ENCODE results near the gene CACNA1D. TPM values are rescaled to one million over a fixed set of nuclear protein-coding genes. Genes with fewer than 3 reads are reported as not detected.

CACNA1D gene
- total RNA-seq, 1 experiment from 2014 or later, result 1.1 TPM

DNA sequence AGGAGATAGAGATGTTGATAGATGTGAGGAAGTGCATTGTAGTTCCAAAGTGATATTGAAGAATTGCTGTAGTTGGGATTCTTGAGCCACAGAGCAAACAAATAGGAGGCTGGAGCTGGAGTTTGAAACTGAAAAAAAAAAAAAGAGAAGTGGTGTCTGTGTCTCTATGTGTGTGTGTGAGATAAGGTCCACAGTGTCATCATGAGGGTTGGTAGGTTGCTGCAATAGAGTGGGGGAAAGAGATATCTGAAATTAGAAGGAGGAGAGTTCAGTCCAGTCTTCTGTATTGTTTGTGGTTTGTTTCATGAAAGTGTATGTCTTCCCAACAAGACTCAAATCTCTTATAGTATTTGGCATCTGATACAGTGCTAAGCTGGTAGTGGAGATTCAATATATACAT, 37.3 kb upstream of the CACNA1D start:
- no peaks in the 10 kb centered on the region for H3K9me3 ChIP-seq (ENCODE audit: control insufficient read depth in 1 of 2, insufficient read depth in 1 of 2, low read depth in 1 of 2, low read length in 2 of 2)
- no peak overlapping the region for H3K4me2 ChIP-seq (ENCODE audit: low read length)
- H3K9me2 ChIP-seq (ENCODE audit: insufficient read depth), result no peaks in the 10 kb centered on the region
- H3K4me1 ChIP-seq (ENCODE audit: control insufficient read depth in 1 of 2, insufficient read depth in 2 of 2, low read length in 2 of 2), result no peaks in the 10 kb centered on the region
- no peak overlapping the region for H3K9ac ChIP-seq (ENCODE audit: low read length)
- POLR2A ChIA-PET, result no interaction called here
- H3K4me3 ChIP-seq (replicated peaks in 1 of 2; ENCODE audit: low read depth in 1 of 2, low read length in 2 of 2), result no peak overlapping the region
- intact Hi-C loops (cut with micrococcal nuclease), result no loop called here
- H3K79me2 ChIP-seq (ENCODE audit: insufficient read depth, low read length), result no peaks in the 10 kb centered on the region
- TF ChIP-seq, protein P1, sequence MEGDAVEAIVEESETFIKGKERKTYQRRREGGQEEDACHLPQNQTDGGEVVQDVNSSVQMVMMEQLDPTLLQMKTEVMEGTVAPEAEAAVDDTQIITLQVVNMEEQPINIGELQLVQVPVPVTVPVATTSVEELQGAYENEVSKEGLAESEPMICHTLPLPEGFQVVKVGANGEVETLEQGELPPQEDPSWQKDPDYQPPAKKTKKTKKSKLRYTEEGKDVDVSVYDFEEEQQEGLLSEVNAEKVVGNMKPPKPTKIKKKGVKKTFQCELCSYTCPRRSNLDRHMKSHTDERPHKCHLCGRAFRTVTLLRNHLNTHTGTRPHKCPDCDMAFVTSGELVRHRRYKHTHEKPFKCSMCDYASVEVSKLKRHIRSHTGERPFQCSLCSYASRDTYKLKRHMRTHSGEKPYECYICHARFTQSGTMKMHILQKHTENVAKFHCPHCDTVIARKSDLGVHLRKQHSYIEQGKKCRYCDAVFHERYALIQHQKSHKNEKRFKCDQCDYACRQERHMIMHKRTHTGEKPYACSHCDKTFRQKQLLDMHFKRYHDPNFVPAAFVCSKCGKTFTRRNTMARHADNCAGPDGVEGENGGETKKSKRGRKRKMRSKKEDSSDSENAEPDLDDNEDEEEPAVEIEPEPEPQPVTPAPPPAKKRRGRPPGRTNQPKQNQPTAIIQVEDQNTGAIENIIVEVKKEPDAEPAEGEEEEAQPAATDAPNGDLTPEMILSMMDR (IDR thresholded peaks at IDR 0.05 in 2 of 3, conservative IDR thresholded peaks at IDR 0.05 in 1 of 3; ENCODE audit: borderline replicate concordance in 1 of 3, insufficient read depth in 1 of 3, low read depth in 2 of 3, low read length in 2 of 3), result no peak
- no peak for TF ChIP-seq CBX3 (IDR thresholded peaks at IDR 0.05; ENCODE audit: low read depth)
- TF ChIP-seq, protein P2, sequence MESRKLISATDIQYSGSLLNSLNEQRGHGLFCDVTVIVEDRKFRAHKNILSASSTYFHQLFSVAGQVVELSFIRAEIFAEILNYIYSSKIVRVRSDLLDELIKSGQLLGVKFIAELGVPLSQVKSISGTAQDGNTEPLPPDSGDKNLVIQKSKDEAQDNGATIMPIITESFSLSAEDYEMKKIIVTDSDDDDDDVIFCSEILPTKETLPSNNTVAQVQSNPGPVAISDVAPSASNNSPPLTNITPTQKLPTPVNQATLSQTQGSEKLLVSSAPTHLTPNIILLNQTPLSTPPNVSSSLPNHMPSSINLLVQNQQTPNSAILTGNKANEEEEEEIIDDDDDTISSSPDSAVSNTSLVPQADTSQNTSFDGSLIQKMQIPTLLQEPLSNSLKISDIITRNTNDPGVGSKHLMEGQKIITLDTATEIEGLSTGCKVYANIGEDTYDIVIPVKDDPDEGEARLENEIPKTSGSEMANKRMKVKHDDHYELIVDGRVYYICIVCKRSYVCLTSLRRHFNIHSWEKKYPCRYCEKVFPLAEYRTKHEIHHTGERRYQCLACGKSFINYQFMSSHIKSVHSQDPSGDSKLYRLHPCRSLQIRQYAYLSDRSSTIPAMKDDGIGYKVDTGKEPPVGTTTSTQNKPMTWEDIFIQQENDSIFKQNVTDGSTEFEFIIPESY (IDR thresholded peaks at IDR 0.05; ENCODE audit: extremely low read depth, insufficient replicate concordance, low read length), result no peak
- no peak for TF ChIP-seq SRF (IDR thresholded peaks at IDR 0.05; ENCODE audit: low read depth)
- RAD21 ChIA-PET (ENCODE audit: low non-redundant PET in 1 of 2, low total read pairs in 2 of 2, uncharacterized antibody in 2 of 2, unreplicated experiment in 2 of 2), result no interaction called here
- no peaks in the 10 kb centered on the region for H3K36me3 ChIP-seq (ENCODE audit: control insufficient read depth in 1 of 2, insufficient read depth in 2 of 2, low read length in 2 of 2)
- H4K20me1 ChIP-seq (ENCODE audit: insufficient read depth), result no peaks in the 10 kb centered on the region
- CTCF ChIA-PET, result no interaction called here
- H3K27ac ChIP-seq (ENCODE audit: low read depth, low read length), result no peak overlapping the region
- ATAC-seq, result no peak
- no TSS peak for BruUV-seq (replicated peaks)
- H2AFZ ChIP-seq (ENCODE audit: low read depth, low read length, poor library complexity, severe bottlenecking), result no peak overlapping the region
- peaks cover 36% of the 10 kb centered on the region for H3K27me3 ChIP-seq (ENCODE audit: insufficient read depth, low read length)
- no peak for DNase-seq (ENCODE audit: low read depth, low spot score)

DNA sequence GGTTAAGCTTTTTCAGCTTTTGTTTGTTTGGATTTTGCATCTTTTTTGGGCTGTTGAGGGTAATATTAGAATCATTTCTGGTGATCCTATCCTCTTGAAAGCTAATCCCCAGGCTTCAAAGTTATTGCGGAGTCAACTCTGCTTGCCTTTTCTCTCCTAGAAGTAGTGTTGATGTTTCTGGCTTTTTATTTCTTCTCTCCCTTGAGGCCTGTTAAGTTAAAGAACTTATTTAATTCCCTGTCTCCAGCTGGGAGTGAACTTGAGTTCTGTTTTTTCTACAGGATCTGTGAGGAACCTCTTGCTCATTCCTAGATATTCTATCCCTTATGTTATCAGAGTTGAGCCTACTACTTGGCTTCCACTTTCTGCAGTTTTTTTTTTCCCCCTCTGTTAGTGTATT, 34.1 kb upstream of the CACNA1D start:
- H4K20me1 ChIP-seq (ENCODE audit: insufficient read depth), result no peaks in the 10 kb centered on the region
- intact Hi-C loops (cut with micrococcal nuclease), result no loop called here
- ChIA-PET POLR2A (no interaction called here), RAD21 (ENCODE audit: low non-redundant PET in 1 of 2, low total read pairs in 2 of 2, uncharacterized antibody in 2 of 2, unreplicated experiment in 2 of 2) (no interaction called here), CTCF (no interaction called here)
- no peak for TF ChIP-seq CEBPB (IDR thresholded peaks at IDR 0.05; ENCODE audit: low read depth)
- TF ChIP-seq REST (IDR thresholded peaks at IDR 0.05; ENCODE audit: low read depth), result no peak
- DNase-seq (ENCODE audit: low read depth, low spot score) (no peak), ATAC-seq (no peak)
- no peaks in the 10 kb centered on the region for H3K9me3 ChIP-seq (ENCODE audit: control insufficient read depth in 1 of 2, insufficient read depth in 1 of 2, low read depth in 1 of 2, low read length in 2 of 2)
- no peak overlapping the region for H3K4me2 ChIP-seq (ENCODE audit: low read length)
- no peak overlapping the region for H3K27ac ChIP-seq (ENCODE audit: low read depth, low read length)
- no TSS peak for BruUV-seq (replicated peaks)
- no peak overlapping the region for H3K4me3 ChIP-seq (replicated peaks in 1 of 2; ENCODE audit: low read depth in 1 of 2, low read length in 2 of 2)
- no peaks in the 10 kb centered on the region for H3K36me3 ChIP-seq (ENCODE audit: control insufficient read depth in 1 of 2, insufficient read depth in 2 of 2, low read length in 2 of 2)
- H3K79me2 ChIP-seq (ENCODE audit: insufficient read depth, low read length), result no peaks in the 10 kb centered on the region
- H3K9me2 ChIP-seq (ENCODE audit: insufficient read depth), result no peaks in the 10 kb centered on the region
- H2AFZ ChIP-seq (ENCODE audit: low read depth, low read length, poor library complexity, severe bottlenecking), result no peak overlapping the region
- peaks cover 7 to 12% of the 10 kb centered on the region in 2 experiments for H3K4me1 ChIP-seq (ENCODE audit: control insufficient read depth in 1 of 2, insufficient read depth in 2 of 2, low read length in 2 of 2)
- no peak overlapping the region for H3K9ac ChIP-seq (ENCODE audit: low read length)
- H3K27me3 ChIP-seq (ENCODE audit: insufficient read depth, low read length), result peaks cover 29% of the 10 kb centered on the region

All from HCT116 (cell line).